Mesendoderm (in vitro differentiated cells): Measurements from ENCODE around the gene AHRR.
"Not testable (repeated sequence)": the region's sequence is repeated elsewhere in the genome, so short reads cannot be mapped to it uniquely, and the experiment has no call there.

Experiments used
- DNase-seq: peaks from one replicate; pipeline ENCODE4 v3.0.0; 2013
- H2AK5ac ChIP-seq: 2 replicates; pipeline ENCODE4 v1.6.1; 2013; ENCODE audit warnings: low read length, inconsistent platforms
- H2BK120ac ChIP-seq: 2 replicates; pipeline ENCODE4 v1.6.1; 2013; ENCODE audit warnings: low read depth, mild to moderate bottlenecking, low read length, moderate library complexity, mixed read lengths
- H2BK15ac ChIP-seq: replicated peaks from 2 replicates; pipeline ENCODE4 v1.6.1; 2013; ENCODE audit warnings: low read depth, mild to moderate bottlenecking, moderate library complexity
- H2BK5ac ChIP-seq: 2 replicates; pipeline ENCODE4 v1.6.1; 2013; ENCODE audit warnings: low read length, inconsistent platforms
- H3K18ac ChIP-seq: 2 replicates; pipeline ENCODE4 v1.6.1; 2013; ENCODE audit warnings: mild to moderate bottlenecking, low read length, mixed read lengths
- H3K23ac ChIP-seq: one replicate; pipeline ENCODE4 v1.6.1; 2013; ENCODE audit warnings: low read length
- H3K27ac ChIP-seq: 2 replicates; pipeline ENCODE4 v1.5.1; 2013; ENCODE audit warnings: low read depth, mild to moderate bottlenecking, inconsistent platforms, low read length, moderate library complexity
- H3K27me3 ChIP-seq: 2 replicates; pipeline ENCODE4 v1.6.1; 2013; ENCODE audit warnings: low read length, control low read depth, mild to moderate bottlenecking, inconsistent platforms; ENCODE audit not compliant: insufficient read depth, poor library complexity
- H3K36me3 ChIP-seq: 2 replicates; pipeline ENCODE4 v1.6.1; 2013; ENCODE audit warnings: low read length, inconsistent platforms; ENCODE audit not compliant: control insufficient read depth, insufficient read depth
- H3K4ac ChIP-seq: one replicate; pipeline ENCODE4 v1.6.1; 2013; ENCODE audit warnings: low read depth, mild to moderate bottlenecking, low read length, moderate library complexity
- H3K4me1 ChIP-seq: 2 replicates; pipeline ENCODE4 v1.6.1; 2013; ENCODE audit warnings: low read depth, low read length, inconsistent platforms; ENCODE audit not compliant: control insufficient read depth
- H3K4me2 ChIP-seq: 2 replicates; pipeline ENCODE4 v1.6.1; 2013; ENCODE audit warnings: low read length
- H3K4me3 ChIP-seq: 2 replicates; pipeline ENCODE4 v1.5.1; 2013; ENCODE audit warnings: mild to moderate bottlenecking, low read length
- H3K56ac ChIP-seq: one replicate; pipeline ENCODE4 v1.6.1; 2013; ENCODE audit warnings: low read length
- H3K79me1 ChIP-seq: 2 replicates; pipeline ENCODE4 v1.6.1; 2013; ENCODE audit warnings: low read length, inconsistent platforms
- H3K79me2 ChIP-seq: 2 replicates; pipeline ENCODE4 v1.6.1; 2013; ENCODE audit warnings: mild to moderate bottlenecking, low read length; ENCODE audit not compliant: control insufficient read depth, insufficient read depth
- H3K9ac ChIP-seq: 2 replicates; pipeline ENCODE4 v1.6.1; 2013; ENCODE audit warnings: low read length, inconsistent platforms
- H4K5ac ChIP-seq: one replicate; pipeline ENCODE4 v1.6.1; 2013; ENCODE audit warnings: low read length
- H4K8ac ChIP-seq: one replicate; pipeline ENCODE4 v1.6.1; 2013; ENCODE audit warnings: low read depth, mild to moderate bottlenecking, control low read depth, low read length, moderate library complexity
- WGBS: extraction: QIAGEN DNeasy Blood & Tissue Kit; methylation state at CpG from one replicate; pipeline ENCODE4 v1.1.7; 2013; ENCODE audit warnings: low lambda C conversion rate, missing lambda C conversion rate; ENCODE audit not compliant: insufficient coverage; ENCODE audit errors: extremely low coverage; 5-methylcytosine and 5-hydroxymethylcytosine counted together

Gene AHRR

GRCh38 chr5:367358-368130 lies 46.0 kb downstream of the AHRR start:
- H3K4ac ChIP-seq: no peak overlapping the region
- H3K4me2 ChIP-seq: no peak overlapping the region
- DNase-seq: no peak
- H3K27ac ChIP-seq: no peak overlapping the region
- no peak overlapping the region for H3K56ac ChIP-seq
- no peaks in the 10 kb centered on the region for H3K27me3 ChIP-seq
- H2AK5ac ChIP-seq: no peak overlapping the region
- H3K4me1 ChIP-seq: no peaks in the 10 kb centered on the region
- no peak overlapping the region for H4K5ac ChIP-seq
- no peak overlapping the region for H2BK5ac ChIP-seq
- H3K36me3 ChIP-seq: no peaks in the 10 kb centered on the region
- no peak overlapping the region for H3K9ac ChIP-seq
- no peaks in the 10 kb centered on the region for H3K79me2 ChIP-seq
- no CpG with 5 or more reads among the region's 22 CpGs for WGBS
- H3K79me1 ChIP-seq: no peaks in the 10 kb centered on the region
- no peak overlapping the region for H3K4me3 ChIP-seq
- no peak overlapping the region for H2BK120ac ChIP-seq
- H4K8ac ChIP-seq: no peak overlapping the region
- no peak overlapping the region for H2BK15ac ChIP-seq
- no peak overlapping the region for H3K18ac ChIP-seq
- no peak overlapping the region for H3K23ac ChIP-seq

DNA sequence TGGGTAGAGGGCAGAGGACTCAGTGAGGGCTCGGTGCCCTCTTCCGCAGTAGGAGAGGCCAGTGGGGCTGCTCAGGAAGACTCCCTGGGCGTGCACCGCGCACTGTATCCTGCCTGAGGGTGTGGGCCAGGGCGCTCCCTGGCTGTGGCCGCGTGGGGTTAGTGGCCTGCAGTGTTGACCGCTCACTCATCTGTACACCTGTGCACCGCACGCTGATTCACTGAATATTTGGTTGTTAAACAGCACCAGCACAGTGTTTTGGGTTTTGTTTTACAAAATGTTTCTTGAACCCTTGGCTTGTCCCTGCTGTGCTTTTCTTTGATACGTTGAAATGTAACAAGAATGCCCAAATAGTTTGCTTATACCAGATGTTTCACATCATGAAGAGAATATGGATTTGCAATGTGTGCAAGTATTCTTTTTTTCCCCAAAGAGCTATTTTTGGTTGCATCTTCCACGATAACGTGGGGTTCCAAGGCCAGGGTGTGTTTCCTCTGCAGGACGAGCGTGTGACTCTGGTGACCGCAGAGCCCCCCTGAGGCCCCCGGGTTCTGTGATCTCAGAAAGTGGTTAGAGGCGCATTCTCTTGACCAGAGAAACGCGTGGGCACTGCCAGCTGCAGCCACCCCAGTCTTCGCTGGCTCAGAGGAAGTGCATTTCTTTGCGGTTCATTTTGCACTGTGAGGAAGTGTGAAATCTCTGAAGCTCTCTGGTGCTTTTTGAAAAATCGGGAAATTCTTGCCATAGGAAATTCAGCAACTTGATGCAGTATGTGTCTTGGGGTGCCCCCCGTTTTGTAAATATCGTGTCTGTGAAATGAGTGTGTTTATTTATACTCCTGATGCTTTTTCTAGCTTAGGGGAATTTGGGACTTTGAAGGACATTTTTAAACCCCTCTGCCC lies 46.9 kb downstream of the AHRR start:
- Histone ChIP-seq H3K4me3 (no peak overlapping the region), H2BK15ac (no peak overlapping the region), H4K8ac (no peak overlapping the region), H3K56ac (no peak overlapping the region), H2BK5ac (no peak overlapping the region), H2BK120ac (no peak overlapping the region), H2AK5ac (no peak overlapping the region), H3K36me3 (no peaks in the 10 kb centered on the region), H3K18ac (no peak overlapping the region), H3K4me2 (no peak overlapping the region), H3K9ac (no peak overlapping the region), H3K4ac (no peak overlapping the region), H3K27ac (no peak overlapping the region), H3K23ac (no peak overlapping the region), H3K79me2 (no peaks in the 10 kb centered on the region), H3K27me3 (no peaks in the 10 kb centered on the region), H3K4me1 (no peaks in the 10 kb centered on the region), H4K5ac (no peak overlapping the region), H3K79me1 (no peaks in the 10 kb centered on the region)
- no CpG with 5 or more reads among the region's 26 CpGs for WGBS
- no peak for DNase-seq

DNA sequence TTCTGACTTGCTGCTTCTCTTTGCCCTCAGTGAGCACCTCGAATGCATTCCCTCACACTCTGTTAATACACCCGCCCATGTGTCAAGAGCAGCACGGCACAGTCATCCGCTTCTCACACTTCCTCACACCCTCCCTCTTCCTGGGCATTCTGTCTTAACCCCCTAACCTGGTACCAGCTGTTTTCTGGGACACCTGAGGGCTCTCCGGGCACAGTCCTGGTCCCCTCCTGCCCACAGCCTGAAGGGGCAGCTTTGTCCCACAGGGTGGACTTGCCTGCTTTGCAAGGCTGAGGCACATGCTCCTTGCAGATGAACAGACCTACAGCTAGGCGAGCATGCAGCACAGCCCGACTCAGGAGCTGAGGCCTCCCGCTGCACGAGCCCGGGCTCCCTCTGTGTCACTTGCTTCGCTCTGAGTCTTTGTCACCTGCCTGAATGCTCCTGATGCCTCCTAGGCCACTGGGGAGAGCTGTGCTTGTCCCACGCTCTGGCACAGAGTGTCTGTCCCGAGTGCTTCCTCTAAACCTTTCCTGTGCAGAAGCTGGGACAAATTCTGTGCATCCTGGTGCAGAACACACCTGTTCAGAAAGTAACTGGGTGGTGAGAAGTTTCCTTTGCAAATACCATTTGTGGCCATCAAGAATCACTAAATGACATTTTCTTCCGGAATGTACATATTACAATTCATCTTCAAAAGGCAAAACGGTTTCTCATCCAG lies 47.8 kb downstream of the AHRR start:
- no peak overlapping the region for H2BK120ac ChIP-seq
- H2AK5ac ChIP-seq: no peak overlapping the region

DNA sequence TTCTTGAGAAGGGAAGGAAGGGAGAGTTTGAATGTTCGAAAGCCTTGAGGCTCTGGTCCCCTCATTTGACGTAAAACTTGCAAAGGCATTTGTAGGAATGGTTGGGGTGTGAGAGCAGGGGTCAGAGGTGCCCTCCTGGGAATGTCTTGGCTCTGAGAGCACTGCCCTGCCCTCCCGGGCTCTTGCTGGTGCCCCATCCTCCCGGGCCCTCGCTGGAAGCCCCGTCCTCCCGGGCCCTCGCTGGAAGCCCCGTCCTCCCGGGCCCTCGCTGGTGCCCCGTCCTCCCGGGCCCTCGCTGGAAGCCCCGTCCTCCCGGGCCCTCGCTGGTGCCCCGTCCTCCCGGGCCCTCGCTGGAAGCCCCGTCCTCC lies 48.3 kb downstream of the AHRR start:
- not testable (repeated sequence) for H3K23ac ChIP-seq, H2AK5ac ChIP-seq, H3K4me2 ChIP-seq, H4K5ac ChIP-seq, H3K56ac ChIP-seq, H2BK5ac ChIP-seq, H3K4me1 ChIP-seq, H3K4ac ChIP-seq, H3K9ac ChIP-seq, H3K79me2 ChIP-seq, H3K79me1 ChIP-seq, H2BK120ac ChIP-seq, H3K18ac ChIP-seq, DNase-seq, H3K27me3 ChIP-seq, H4K8ac ChIP-seq, H3K27ac ChIP-seq, H2BK15ac ChIP-seq, H3K36me3 ChIP-seq, H3K4me3 ChIP-seq
- WGBS: no CpG with 5 or more reads among the region's 21 CpGs

More for the DNA sequence above, 47.8 kb downstream of the AHRR start:
- no peak overlapping the region for H3K56ac ChIP-seq
- no peak overlapping the region for H3K27ac ChIP-seq
- no peak overlapping the region for H4K5ac ChIP-seq
- H3K23ac ChIP-seq: no peak overlapping the region
- H3K4me1 ChIP-seq: no peaks in the 10 kb centered on the region
- no peak overlapping the region for H2BK5ac ChIP-seq
- H2BK15ac ChIP-seq: no peak overlapping the region
- no peak for DNase-seq
- H3K79me1 ChIP-seq: no peaks in the 10 kb centered on the region
- H3K4me3 ChIP-seq: no peak overlapping the region
- WGBS: no CpG with 5 or more reads among the region's 15 CpGs
- H3K79me2 ChIP-seq: no peaks in the 10 kb centered on the region
- H3K4ac ChIP-seq: no peak overlapping the region
- no peak overlapping the region for H3K9ac ChIP-seq
- no peak overlapping the region for H3K4me2 ChIP-seq
- H3K18ac ChIP-seq: no peak overlapping the region
- no peaks in the 10 kb centered on the region for H3K36me3 ChIP-seq
- H3K27me3 ChIP-seq: peaks cover 2% of the 10 kb centered on the region
- H4K8ac ChIP-seq: no peak overlapping the region

GRCh38 chr5:370311-370958 lies 48.9 kb downstream of the AHRR start:
- Histone ChIP-seq H3K4me2 (no peak overlapping the region), H2BK15ac (no peak overlapping the region), H3K27me3 (peaks cover 2% of the 10 kb centered on the region), H3K23ac (no peak overlapping the region), H2BK5ac (no peak overlapping the region), H3K4me3 (no peak overlapping the region), H2AK5ac (no peak overlapping the region), H3K36me3 (no peaks in the 10 kb centered on the region), H2BK120ac (no peak overlapping the region), H3K27ac (no peak overlapping the region), H3K18ac (no peak overlapping the region), H3K56ac (no peak overlapping the region), H3K79me2 (no peaks in the 10 kb centered on the region), H4K8ac (no peak overlapping the region), H3K4me1 (no peaks in the 10 kb centered on the region), H3K9ac (no peak overlapping the region), H4K5ac (no peak overlapping the region), H3K79me1 (no peaks in the 10 kb centered on the region), H3K4ac (no peak overlapping the region)
- WGBS: no CpG with 5 or more reads among the region's 14 CpGs
- DNase-seq: no peak
